GM10266 (cell line): ENCODE results near the gene PBX2.

Experiments
- DNase-seq: peaks from one replicate; pipeline ENCODE4 v3.0.0; 2012; ENCODE audit errors: extremely low spot score
- TF ChIP-seq, protein P1 (sequence below): IDR thresholded peaks from 2 replicates; pipeline ENCODE4 v1.5.1; 2012; ENCODE audit warnings: mild to moderate bottlenecking, low read depth; ENCODE audit not compliant: control insufficient read depth, insufficient read depth; ENCODE audit errors: missing control alignments

Gene PBX2, protein sequence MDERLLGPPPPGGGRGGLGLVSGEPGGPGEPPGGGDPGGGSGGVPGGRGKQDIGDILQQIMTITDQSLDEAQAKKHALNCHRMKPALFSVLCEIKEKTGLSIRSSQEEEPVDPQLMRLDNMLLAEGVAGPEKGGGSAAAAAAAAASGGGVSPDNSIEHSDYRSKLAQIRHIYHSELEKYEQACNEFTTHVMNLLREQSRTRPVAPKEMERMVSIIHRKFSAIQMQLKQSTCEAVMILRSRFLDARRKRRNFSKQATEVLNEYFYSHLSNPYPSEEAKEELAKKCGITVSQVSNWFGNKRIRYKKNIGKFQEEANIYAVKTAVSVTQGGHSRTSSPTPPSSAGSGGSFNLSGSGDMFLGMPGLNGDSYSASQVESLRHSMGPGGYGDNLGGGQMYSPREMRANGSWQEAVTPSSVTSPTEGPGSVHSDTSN

DNA sequence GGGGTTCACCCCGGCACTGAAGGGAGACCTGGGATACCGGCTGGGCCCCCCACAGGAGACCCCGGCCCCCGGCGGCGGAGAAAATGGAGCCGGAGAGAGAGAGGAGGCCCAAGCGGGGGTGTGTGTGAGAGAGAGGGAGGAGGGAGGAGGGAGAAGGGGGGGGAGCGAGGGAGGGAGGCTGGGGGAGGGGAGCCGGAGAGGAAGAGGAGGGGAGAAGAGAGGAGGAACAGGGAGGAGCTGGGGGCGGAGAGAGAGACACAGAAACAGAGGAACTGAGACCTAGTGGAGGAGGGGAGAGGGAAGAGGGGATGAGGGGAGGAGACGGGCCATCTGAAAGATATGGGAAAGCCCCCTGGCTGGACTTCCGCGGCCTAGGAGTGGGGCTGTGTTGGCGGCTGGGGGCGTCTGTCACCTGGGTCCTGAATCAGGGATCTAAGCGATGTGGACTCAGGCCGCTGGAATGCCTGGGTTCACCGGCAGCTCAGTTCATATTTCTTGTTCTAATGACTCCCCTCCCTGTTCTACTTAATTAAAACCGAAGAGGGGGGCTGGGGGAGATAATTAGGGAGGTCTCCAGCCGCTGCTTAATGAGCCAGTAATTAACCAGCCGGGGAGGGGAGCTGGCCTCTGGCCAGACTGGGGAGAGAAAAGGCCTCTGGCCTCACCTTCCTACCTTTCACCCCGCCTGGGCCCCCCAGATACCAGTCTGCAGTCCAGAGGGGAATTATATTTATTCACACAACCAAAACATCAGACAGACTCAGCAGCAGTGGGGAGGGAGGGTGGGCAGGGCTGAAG is at the start of gene PBX2:
Gene PBX2 (minus strand): TSS at position 149 of the 798 bp plus-strand sequence. CDS start 287 bp downstream, outside the sequence.
- TF ChIP-seq, protein P1, sequence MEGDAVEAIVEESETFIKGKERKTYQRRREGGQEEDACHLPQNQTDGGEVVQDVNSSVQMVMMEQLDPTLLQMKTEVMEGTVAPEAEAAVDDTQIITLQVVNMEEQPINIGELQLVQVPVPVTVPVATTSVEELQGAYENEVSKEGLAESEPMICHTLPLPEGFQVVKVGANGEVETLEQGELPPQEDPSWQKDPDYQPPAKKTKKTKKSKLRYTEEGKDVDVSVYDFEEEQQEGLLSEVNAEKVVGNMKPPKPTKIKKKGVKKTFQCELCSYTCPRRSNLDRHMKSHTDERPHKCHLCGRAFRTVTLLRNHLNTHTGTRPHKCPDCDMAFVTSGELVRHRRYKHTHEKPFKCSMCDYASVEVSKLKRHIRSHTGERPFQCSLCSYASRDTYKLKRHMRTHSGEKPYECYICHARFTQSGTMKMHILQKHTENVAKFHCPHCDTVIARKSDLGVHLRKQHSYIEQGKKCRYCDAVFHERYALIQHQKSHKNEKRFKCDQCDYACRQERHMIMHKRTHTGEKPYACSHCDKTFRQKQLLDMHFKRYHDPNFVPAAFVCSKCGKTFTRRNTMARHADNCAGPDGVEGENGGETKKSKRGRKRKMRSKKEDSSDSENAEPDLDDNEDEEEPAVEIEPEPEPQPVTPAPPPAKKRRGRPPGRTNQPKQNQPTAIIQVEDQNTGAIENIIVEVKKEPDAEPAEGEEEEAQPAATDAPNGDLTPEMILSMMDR = no peak

GRCh38 chr6:32239462-32239861 is 49.5 kb upstream of the PBX2 start:
- TF ChIP-seq, protein P1 = no peak
- no peak for DNase-seq

More for the DNA sequence above, at the start of gene PBX2:
- DNase-seq = peak; percentile 86

GRCh38 chr6:32234934-32235333 is 44.9 kb upstream of the PBX2 start:
- TF ChIP-seq, protein P1 = peak; percentile 27
- DNase-seq = no peak

GRCh38 chr6:32226434-32226833 is 36.4 kb upstream of the PBX2 start:
- TF ChIP-seq, protein P1 = no peak
- no peak for DNase-seq

- TF ChIP-seq, protein P1 = no peak
- DNase-seq = no peak
Observed at GRCh38 chr6:32224696-32225095, 34.7 kb upstream of the PBX2 start.

DNA sequence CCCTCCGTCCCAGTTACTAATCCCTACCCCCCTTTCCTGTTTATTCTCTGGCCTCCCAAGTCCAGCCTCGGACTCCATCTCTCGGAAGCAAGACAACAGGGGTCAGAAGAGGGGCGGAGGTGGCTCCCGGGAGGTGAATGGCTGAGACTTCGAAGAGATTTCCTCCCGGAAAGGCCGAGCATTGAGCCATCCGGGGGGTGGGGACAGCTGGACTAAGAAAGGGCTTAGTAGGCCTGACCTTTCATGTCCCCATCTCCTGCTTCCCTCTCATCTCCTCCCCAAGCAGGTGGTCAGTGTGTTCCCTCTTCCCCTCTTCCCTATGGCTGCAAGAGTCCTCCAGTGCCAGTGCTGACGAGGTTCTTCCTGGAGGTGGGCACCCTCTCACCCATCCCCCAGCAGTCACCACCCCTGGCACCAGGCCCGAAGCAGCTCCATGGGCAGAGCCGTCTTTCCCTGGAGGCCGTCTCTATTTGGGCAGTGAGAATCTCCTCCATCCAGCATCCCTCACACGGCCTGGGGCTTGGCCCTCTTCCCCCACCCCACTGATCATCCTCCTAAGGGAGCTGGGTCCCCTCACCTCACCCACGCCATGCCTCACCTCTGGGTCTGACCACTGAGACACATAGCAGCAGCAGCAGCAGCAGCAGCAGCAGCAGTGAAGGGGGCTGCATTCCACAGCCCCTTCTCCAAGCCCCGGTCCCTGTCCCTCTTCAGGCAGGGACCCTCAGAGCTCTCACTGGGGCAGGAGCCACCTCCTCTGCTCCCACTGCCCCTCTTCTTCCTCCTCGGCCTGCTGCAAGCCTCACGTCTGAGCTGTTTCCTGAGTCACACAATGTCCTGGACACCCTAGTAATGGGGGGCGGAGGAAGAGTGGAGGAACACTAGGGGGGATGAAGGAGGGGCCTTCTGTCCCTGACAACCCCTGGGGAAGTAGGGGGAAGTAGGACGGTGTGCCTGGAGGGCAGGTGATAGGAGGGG is 33.5 kb upstream of the PBX2 start, which contains the start of gene NOTCH4:
Gene NOTCH4 (minus strand): TSS at position 810 of the 978 bp plus-strand sequence. CDS start 139 bp downstream, at position 671.
- TF ChIP-seq, protein P1 = no peak

More for the DNA sequence above, 33.5 kb upstream of the PBX2 start, which contains the start of gene NOTCH4:
- no peak for DNase-seq
